Activated T-cell treated with anti-CD3 and anti-CD28 coated beads, Interleukin-2, amount 50 U/mL, for 72 hours (primary cell): ENCODE data around the gene LRRFIP1. TPM values are rescaled to one million over a fixed set of nuclear protein-coding genes. Genes with fewer than 3 reads are reported as not detected.

Experiments used
- total RNA-seq, 2 donors: library from RNA; stranded (reverse); gene quantifications; one replicate each; pipeline ENCODE4 v1.2.3, GENCODE V29; 2022

Gene LRRFIP1
- total RNA-seq, 2 donors from 2014 or later = 198 to 239 TPM

Other genes starting within 250 kb of the LRRFIP1 start
- 10 to 100 TPM; 12.0 to 17.3 TPM for gene COL6A3, start 213.4 kb upstream of the LRRFIP1 start, total RNA-seq
- under 1 TPM in 1 of 2 donors, not detected in 1; 0.36 TPM for gene MLPH, start 140.3 kb upstream of the LRRFIP1 start, total RNA-seq
- not detected for gene PRLH, start 61.0 kb upstream of the LRRFIP1 start, total RNA-seq
- gene RAB17, start 36.9 kb upstream of the LRRFIP1 start, total RNA-seq = under 1 TPM in 1 of 2 donors, not detected in 1; 0.09 TPM
- gene RBM44, start 171.2 kb downstream of the LRRFIP1 start, total RNA-seq = 1 to 10 TPM; 1.9 TPM
- 1 to 10 TPM in 1 of 2 donors, under 1 TPM in 1; 1.00 to 1.8 TPM for gene RAMP1, start 232.0 kb downstream of the LRRFIP1 start, total RNA-seq